ENCODE results near the gene KRT6C.

KRT6C gene

GRCh38 chr12:52434081-52434733 is 39.4 kb downstream of the KRT6C start, which contains the start of gene KRT75:
KRT75 (minus strand) TSS chr12:52434371; CDS start chr12:52434304, 67 bp downstream.
- no peak for DNase-seq

- DNase-seq: no peak
Measured at GRCh38 chr12:52433501-52434080, 40.0 kb downstream of the KRT6C start.

GRCh38 chr12:52432559-52433207 is 40.9 kb downstream of the KRT6C start:
- DNase-seq: no peak

- no peak for DNase-seq
Measured at GRCh38 chr12:52428121-52428520, 45.5 kb downstream of the KRT6C start.

GRCh38 chr12:52427083-52427482 is 46.5 kb downstream of the KRT6C start:
- no peak for DNase-seq

- no peak for DNase-seq
Measured at GRCh38 chr12:52426034-52426433, 47.6 kb downstream of the KRT6C start.

- DNase-seq: no peak
Measured at GRCh38 chr12:52425466-52425865, 48.1 kb downstream of the KRT6C start.

GRCh38 chr12:52423661-52424500 is 49.7 kb downstream of the KRT6C start:
- no peak for DNase-seq

GRCh38 chr12:52423035-52423434 is 50.6 kb downstream of the KRT6C start:
- DNase-seq: no peak

GRCh38 chr12:52419656-52420055 is 53.9 kb downstream of the KRT6C start:
- no peak for DNase-seq

GRCh38 chr12:52418576-52419110 is 55.0 kb downstream of the KRT6C start:
- DNase-seq: no peak
